Right lobe of liver (tissue), 4 donors: ENCODE data around the gene GAB4.
"Not testable (repeated sequence)": the region's sequence is repeated elsewhere in the genome, so short reads cannot be mapped to it uniquely, and the experiment has no call there.

Source experiments
- CTCF ChIP-seq, 4 donors: fragments of 200-600 bp in 3 of 4; fragments of 450-650 bp in 1 of 4; IDR thresholded peaks; one replicate each; pipeline versions ENCODE4 v1.5.1 to v1.8.0; 2016 to 2022; ENCODE audit warnings: antibody characterized with exemption in 4 of 4, mild to moderate bottlenecking in 2 of 4
- POLR2A ChIP-seq: fragments of 450-650 bp; IDR thresholded peaks from one replicate; pipeline ENCODE4 v1.6.1; 2017; ENCODE audit warnings: antibody characterized with exemption, mild to moderate bottlenecking
- donor health status: DM: no; HTN: no; CAD: no.
- donor health status: DM: no; HTN: no; CAD: no.
- donor health status: DM: no; HTN: yes; CAD: no.

GRCh38 chr22:16914911-16915310, 93.1 kb downstream of the GAB4 start:
- TF ChIP-seq CTCF (IDR thresholded peaks at IDR 0.05); POLR2A: not testable (repeated sequence)
